SK-N-SH (cell line): Measurements from ENCODE around the gene RAC3. TPM values are rescaled to one million over a fixed set of nuclear protein-coding genes. Genes with fewer than 3 reads are reported as not detected.

Experiments used
- CTCF ChIA-PET: fragments of 300-600, 350-600 bp; formaldehyde crosslinking; extraction: SDS; loops from one replicate; lab custom pipeline; 2021; lab: Yijun Ruan, JAX
- POLR2A ChIA-PET: fragments of 350-600 bp; sonication (Branson Sonifier 250); formaldehyde crosslinking; extraction: SDS; loops from one replicate; lab custom pipeline; 2020; ENCODE audit warnings: antibody characterized with exemption, inconsistent platforms; lab: Yijun Ruan, JAX
- DNase-seq: peaks from one replicate; pipeline ENCODE4 v3.0.0; 2012
- H2AFZ ChIP-seq: fragments of 200-600 bp; sonication (generic); 2 replicates; pipeline ENCODE4 v1.8.1; 2016; ENCODE audit warnings: antibody characterized with exemption, mild to moderate bottlenecking, low read depth
- H3F3A ChIP-seq: fragments of 200-600 bp; sonication (generic); replicated peaks from 2 replicates; pipeline ENCODE3; 2016; ENCODE audit warnings: antibody characterized with exemption, mild to moderate bottlenecking; ENCODE audit not compliant: insufficient read depth
- H3K27ac ChIP-seq, 2 experiments: fragments of 200-500 bp in 1 of 2; fragments of 200-600 bp in 1 of 2; sonication (Bioruptor generic) in 1 of 2; sonication (generic), shearing (Covaris generic) in 1 of 2; 2 replicates each; pipeline versions ENCODE4 v1.5.1 to v1.6.1; 2014 to 2016; ENCODE audit warnings: low read depth in 2 of 2, inconsistent platforms in 1 of 2, low read length in 1 of 2, mild to moderate bottlenecking in 1 of 2, mixed read lengths in 1 of 2
- H3K27me3 ChIP-seq: fragments of 200-600 bp; sonication (generic), shearing (Covaris generic); 2 replicates; pipeline ENCODE4 v1.6.1; 2016; ENCODE audit warnings: mixed run types; ENCODE audit not compliant: insufficient read depth
- H3K36me3 ChIP-seq, 2 experiments: fragments of 200-500 bp in 1 of 2; fragments of 200-600 bp in 1 of 2; sonication (Bioruptor generic) in 1 of 2; sonication (generic) in 1 of 2; replicated peaks in 1 of 2; 2 replicates each; pipeline versions ENCODE3 to v1.5.1; 2014 to 2016; ENCODE audit warnings: low read length in 1 of 2, mild to moderate bottlenecking in 1 of 2; ENCODE audit not compliant: insufficient read depth in 2 of 2, control insufficient read depth in 1 of 2
- H3K4me1 ChIP-seq, 2 experiments: fragments of 200-500 bp in 1 of 2; fragments of 200-600 bp in 1 of 2; sonication (Bioruptor generic) in 1 of 2; sonication (generic), shearing (Covaris generic) in 1 of 2; 2 replicates each; pipeline versions ENCODE4 v1.5.1 to v1.6.1; 2014 to 2016; ENCODE audit warnings: low read depth in 1 of 2, low read length in 1 of 2, mixed run types in 1 of 2; ENCODE audit not compliant: insufficient read depth in 2 of 2, control insufficient read depth in 1 of 2
- H3K4me2 ChIP-seq: fragments of 200-600 bp; sonication (generic), shearing (Covaris generic); 2 replicates; pipeline ENCODE4 v1.6.1; 2017; ENCODE audit warnings: mixed run types
- H3K4me3 ChIP-seq, 2 experiments: fragments of 200-500 bp in 1 of 2; fragments of 200-600 bp in 1 of 2; sonication (Bioruptor generic) in 1 of 2; sonication (generic), shearing (Covaris generic) in 1 of 2; 2 replicates each; pipeline versions ENCODE4 v1.5.1 to v1.8.1; 2014 to 2016; ENCODE audit warnings: low read depth in 2 of 2, inconsistent platforms in 1 of 2, low read length in 1 of 2, mild to moderate bottlenecking in 1 of 2, mixed read lengths in 1 of 2, moderate library complexity in 1 of 2
- H3K79me2 ChIP-seq: fragments of 200-600 bp; sonication (generic); 2 replicates; pipeline ENCODE4 v1.8.1; 2017; ENCODE audit warnings: mild to moderate bottlenecking; ENCODE audit not compliant: insufficient read depth
- H3K9ac ChIP-seq: fragments of 200-600 bp; sonication (generic); 2 replicates; pipeline ENCODE4 v1.6.1; 2017; ENCODE audit warnings: mixed run types
- H3K9me2 ChIP-seq: fragments of 200-600 bp; sonication (generic); 2 replicates; pipeline ENCODE4 v1.6.1; 2017; ENCODE audit warnings: mixed run types
- H3K9me3 ChIP-seq: fragments of 200-600 bp; sonication (generic); 2 replicates; pipeline ENCODE4 v1.6.1; 2017; ENCODE audit warnings: mixed run types, mild to moderate bottlenecking, moderate library complexity
- H4K20me1 ChIP-seq: fragments of 200-600 bp; sonication (generic); 2 replicates; pipeline ENCODE4 v1.6.1; 2017; ENCODE audit warnings: mild to moderate bottlenecking, mixed run types; ENCODE audit not compliant: insufficient read depth
- ELF1 ChIP-seq: IDR thresholded peaks from 2 replicates; pipeline ENCODE4 v1.4.0; 2012
- EP300 ChIP-seq, 2 experiments: IDR thresholded peaks; 2 replicates each; pipeline versions ENCODE4 v1.4.0 to v1.6.1; 2012; ENCODE audit warnings: borderline replicate concordance in 1 of 2, low read depth in 1 of 2, low read length in 1 of 2
- FOXJ3 ChIP-seq: sonication (generic); formaldehyde crosslinking; IDR thresholded peaks from 2 replicates; pipeline ENCODE4 v1.5.1; 2020; ENCODE audit warnings: mild to moderate bottlenecking, missing genetic modification reagents
- FOXM1 ChIP-seq: IDR thresholded peaks from 2 replicates; pipeline ENCODE4 v1.4.0; 2012; ENCODE audit warnings: low read depth, mild to moderate bottlenecking
- GABPA ChIP-seq: IDR thresholded peaks from 2 replicates; pipeline ENCODE4 v1.4.0; 2012; ENCODE audit warnings: low read depth, mild to moderate bottlenecking
- MXI1 ChIP-seq: IDR thresholded peaks from 2 replicates; pipeline ENCODE4 v1.6.1; 2012; ENCODE audit warnings: mild to moderate bottlenecking, low read depth, low read length, improper control_type of control experiment
- NFIC ChIP-seq: IDR thresholded peaks from 2 replicates; pipeline ENCODE4 v1.4.0; 2012; ENCODE audit warnings: borderline replicate concordance
- RAD21 ChIP-seq: IDR thresholded peaks from 2 replicates; pipeline ENCODE4 v1.6.1; 2012; ENCODE audit warnings: mild to moderate bottlenecking, low read length
- RXRA ChIP-seq: IDR thresholded peaks from 2 replicates; pipeline ENCODE4 v1.4.0; 2012; ENCODE audit warnings: low read depth, mild to moderate bottlenecking, borderline replicate concordance
- SMC3 ChIP-seq: IDR thresholded peaks from 2 replicates; pipeline ENCODE4 v1.6.1; 2012; ENCODE audit warnings: low read depth, low read length, improper control_type of control experiment
- TEAD4 ChIP-seq: IDR thresholded peaks from 2 replicates; pipeline ENCODE4 v1.4.0; 2012; ENCODE audit warnings: mild to moderate bottlenecking, borderline replicate concordance; ENCODE audit not compliant: insufficient read depth
- WGBS: methylation state at CpG from one replicate; pipeline ENCODE4 v1.1.6; 2017; ENCODE audit warnings: low lambda C conversion rate; 5-methylcytosine and 5-hydroxymethylcytosine counted together
- polyA plus RNA-seq, 3 experiments: library from polyadenylated mRNA; depleted of rRNA; stranded (reverse); fragments of >200 nt; gene quantifications; 2 replicates each; pipeline ENCODE4 v1.2.3, GENCODE V29; 2012
- TF ChIP-seq, protein P1 (sequence below): fragments of 150-350 bp; IDR thresholded peaks from 2 replicates; pipeline ENCODE4 v1.6.1; 2016; ENCODE audit warnings: mild to moderate bottlenecking, low read depth, low read length

The RAC3 gene
- polyA plus RNA-seq, 1 of the 3 experiments (the other 2 are of a cell fraction) = 83.6 TPM

DNA sequence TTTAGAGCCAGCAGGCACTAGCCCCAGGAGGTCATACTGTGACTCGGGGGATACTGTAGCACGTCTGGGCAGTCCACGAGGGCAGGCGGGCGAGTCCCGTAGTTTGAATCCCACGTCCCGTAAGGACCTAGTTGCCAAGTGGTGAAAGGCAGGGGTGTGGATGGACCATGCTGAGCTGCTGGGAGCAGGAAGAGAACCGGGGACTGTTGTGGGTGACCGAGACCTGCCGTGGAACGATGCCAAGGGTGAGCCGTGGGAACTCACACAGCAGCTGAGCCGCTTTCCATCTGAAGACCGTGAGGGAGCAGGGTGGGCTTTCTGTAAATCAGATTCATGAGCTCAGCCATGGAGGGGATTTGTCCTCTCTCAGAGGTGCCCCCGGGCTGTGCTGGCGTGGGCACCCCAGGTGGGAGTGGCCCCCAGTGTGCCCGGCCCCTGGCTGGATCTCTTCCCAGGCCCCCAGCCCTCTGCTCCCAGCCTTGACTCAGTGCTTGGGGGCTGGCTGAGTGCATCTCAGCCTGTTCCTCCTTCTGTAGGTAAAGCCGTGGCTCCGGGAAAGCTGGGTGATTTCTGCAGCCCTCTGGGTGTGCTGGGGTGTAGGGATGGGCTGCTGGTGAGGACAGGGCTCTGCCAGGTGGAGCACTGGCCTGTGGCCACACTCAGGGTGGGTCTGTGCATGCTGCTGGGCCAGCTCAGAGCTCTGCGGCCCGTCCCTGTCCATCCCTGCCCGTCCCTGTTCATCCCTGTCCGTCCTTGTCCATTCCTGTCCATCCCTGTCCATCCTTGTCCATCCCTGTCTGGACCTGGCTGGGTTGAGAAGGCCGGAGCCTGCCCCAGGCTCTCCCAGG lies 40.4 kb upstream of the RAC3 start:
- H2AFZ ChIP-seq = no peak overlapping the region
- 94% methylated on average over 25 of the region's 25 CpGs for WGBS
- no peak overlapping the region for H3K4me3 ChIP-seq
- H3K9me2 ChIP-seq = no peaks in the 10 kb centered on the region
- POLR2A ChIA-PET = interaction anchor here (0.5 to 1.0 kb wide), 3 partner anchors 7 to 108 kb away, joined by 3 to 6 read pairs (median 4); no protein-coding TSS in a partner anchor
- TF ChIP-seq NFIC = no peak
- TF ChIP-seq, protein P1, sequence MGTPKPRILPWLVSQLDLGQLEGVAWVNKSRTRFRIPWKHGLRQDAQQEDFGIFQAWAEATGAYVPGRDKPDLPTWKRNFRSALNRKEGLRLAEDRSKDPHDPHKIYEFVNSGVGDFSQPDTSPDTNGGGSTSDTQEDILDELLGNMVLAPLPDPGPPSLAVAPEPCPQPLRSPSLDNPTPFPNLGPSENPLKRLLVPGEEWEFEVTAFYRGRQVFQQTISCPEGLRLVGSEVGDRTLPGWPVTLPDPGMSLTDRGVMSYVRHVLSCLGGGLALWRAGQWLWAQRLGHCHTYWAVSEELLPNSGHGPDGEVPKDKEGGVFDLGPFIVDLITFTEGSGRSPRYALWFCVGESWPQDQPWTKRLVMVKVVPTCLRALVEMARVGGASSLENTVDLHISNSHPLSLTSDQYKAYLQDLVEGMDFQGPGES = no peak
- 0 out of 4 replicates have a peak, but pooled peaks of 1 of the 2 experiments have one; percentile 5 for TF ChIP-seq EP300 (IDR thresholded peaks at IDR 0.05; ENCODE audit: borderline replicate concordance in 1 of 2, low read depth in 1 of 2, low read length in 1 of 2)
- no peak overlapping the region for H3K9ac ChIP-seq
- CTCF ChIA-PET = interaction anchor here (0.6 to 6.1 kb wide), 12 partner anchors 9 to 63 kb away, joined by 3 to 64 read pairs (median 6); partner anchors contain the start of genes MAFG and NOTUM
- H3K36me3 ChIP-seq = peaks cover 1 to 19% of the 10 kb centered on the region in 2 experiments
- no peaks in the 10 kb centered on the region for H3F3A ChIP-seq
- no peaks in the 10 kb centered on the region for H3K9me3 ChIP-seq
- H3K27ac ChIP-seq = peak overlapping the region in 1 of 2 experiments; percentile 91; a peak in 2 of 4 replicates
- peaks cover 20% of the 10 kb centered on the region; the same call in 1 of the 2 replicates for H3K79me2 ChIP-seq
- H3K4me1 ChIP-seq = peaks cover 0 to 25% of the 10 kb centered on the region in 2 experiments; a peak in 1 of 4 replicates
- DNase-seq = no peak
- H3K4me2 ChIP-seq = no peak overlapping the region
- no peaks in the 10 kb centered on the region; the same call in 1 of the 2 replicates for H4K20me1 ChIP-seq
- no peaks in the 10 kb centered on the region for H3K27me3 ChIP-seq

DNA sequence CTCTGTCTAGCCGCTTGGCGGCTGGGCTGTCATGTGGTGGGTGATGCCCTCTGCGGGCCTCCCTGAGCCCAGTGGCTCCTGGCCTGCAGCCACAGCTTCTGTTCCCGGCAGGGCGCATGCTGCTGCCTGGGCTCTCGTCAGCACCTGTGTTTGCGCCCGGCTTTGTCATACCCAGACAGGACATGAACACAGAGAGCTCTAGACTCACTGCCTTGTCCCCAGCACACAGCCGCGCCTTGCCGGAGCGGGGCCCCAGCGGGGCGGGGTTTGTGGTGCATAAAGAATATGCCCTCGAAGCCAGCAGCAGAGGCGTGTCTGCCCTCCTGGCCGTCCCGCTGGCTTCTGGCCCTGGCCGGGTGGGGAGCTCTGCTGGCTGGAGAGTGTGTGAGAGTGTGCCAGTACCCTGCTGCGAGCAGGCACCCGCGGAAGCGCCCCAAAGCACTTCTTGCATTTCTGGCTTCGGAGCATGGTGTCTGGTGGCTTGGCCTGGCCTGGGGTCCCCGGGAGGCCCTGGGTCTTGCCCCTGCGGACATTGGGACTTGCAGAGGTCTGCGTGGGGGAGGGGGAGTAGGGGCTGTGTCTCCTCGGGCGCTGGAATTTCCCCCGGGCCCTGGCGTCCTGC lies 39.7 kb upstream of the RAC3 start:
- H4K20me1 ChIP-seq = no peaks in the 10 kb centered on the region; the same call in 1 of the 2 replicates
- POLR2A ChIA-PET = interaction anchor here (0.5 to 1.1 kb wide), 4 partner anchors 8 to 109 kb away, joined by 3 to 6 read pairs (median 4); no protein-coding TSS in a partner anchor
- H3K9me2 ChIP-seq = no peaks in the 10 kb centered on the region
- H3K4me1 ChIP-seq = peaks cover 0 to 25% of the 10 kb centered on the region in 2 experiments; a peak in 1 of 4 replicates
- peak overlapping the region in 1 of 2 experiments; percentile 91; a peak in 2 of 4 replicates for H3K27ac ChIP-seq
- peaks cover 20% of the 10 kb centered on the region; the same call in 1 of the 2 replicates for H3K79me2 ChIP-seq
- no peak overlapping the region for H2AFZ ChIP-seq
- no peak overlapping the region for H3K9ac ChIP-seq
- CTCF ChIA-PET = interaction anchor here (0.6 to 6.1 kb wide), 13 partner anchors 10 to 64 kb away, joined by 3 to 64 read pairs (median 6); partner anchors contain the start of genes MAFG and NOTUM
- H3K4me3 ChIP-seq = no peak overlapping the region
- H3K27me3 ChIP-seq = no peaks in the 10 kb centered on the region
- WGBS = 75% methylated on average over 18 of the region's 31 CpGs
- no peaks in the 10 kb centered on the region for H3F3A ChIP-seq
- no peak overlapping the region for H3K4me2 ChIP-seq
- H3K9me3 ChIP-seq = no peaks in the 10 kb centered on the region
- TF ChIP-seq FOXM1 (no peak), MXI1 (peak; percentile 74), TEAD4 (no peak), GABPA (no peak), RAD21 (peak; percentile 27; the same call in 1 of the 2 replicates), RXRA (no peak), SMC3 (no peak; the same call in 1 of the 2 replicates), FOXJ3 (CRISPR knock-in tag) (no peak), ELF1 (no peak)
- TF ChIP-seq, protein P1 = no peak
- H3K36me3 ChIP-seq = peaks cover 0 to 14% of the 10 kb centered on the region in 2 experiments
- DNase-seq = peak; percentile 81
